Stimulated activated effector memory CD8-positive, alpha-beta T cell treated with anti-CD3 and anti-CD28 coated beads, Interleukin-12 subunit alpha, Interleukin-12 subunit beta, amount 100 ng/mL, for 72 hours (primary cell): Measurements from ENCODE around the gene IL1RN.
A peak's percentile ranks its signal among the peaks of the same experiment; 100 is the strongest.

Source experiments
- ATAC-seq: fragments of 150-1000 bp; cut with Tn5 transposase; 2 replicates; pipeline ENCODE4 v1.10.0; 2021
- DNase-seq, 2 donors: peaks; one replicate each; pipeline ENCODE4 v3.0.0; 2021 to 2022; ENCODE audit warnings: low spot score in 2 of 2
- H3K27ac Mint-ChIP-seq: one replicate; pipeline ENCODE4 v1.8.0; 2022; ENCODE audit warnings: mild to moderate bottlenecking, mixed read lengths
- H3K36me3 Mint-ChIP-seq: one replicate; pipeline ENCODE4 v1.8.0; 2022; ENCODE audit warnings: mild to moderate bottlenecking, mixed read lengths
- H3K4me1 Mint-ChIP-seq: one replicate; pipeline ENCODE4 v1.8.0; 2022; ENCODE audit warnings: mixed read lengths
- H3K4me3 Mint-ChIP-seq: one replicate; pipeline ENCODE4 v1.8.0; 2022; ENCODE audit warnings: mild to moderate bottlenecking, mixed read lengths
- H3K9me3 Mint-ChIP-seq: one replicate; pipeline ENCODE4 v1.8.0; 2022; ENCODE audit warnings: mixed read lengths

The IL1RN gene

DNA sequence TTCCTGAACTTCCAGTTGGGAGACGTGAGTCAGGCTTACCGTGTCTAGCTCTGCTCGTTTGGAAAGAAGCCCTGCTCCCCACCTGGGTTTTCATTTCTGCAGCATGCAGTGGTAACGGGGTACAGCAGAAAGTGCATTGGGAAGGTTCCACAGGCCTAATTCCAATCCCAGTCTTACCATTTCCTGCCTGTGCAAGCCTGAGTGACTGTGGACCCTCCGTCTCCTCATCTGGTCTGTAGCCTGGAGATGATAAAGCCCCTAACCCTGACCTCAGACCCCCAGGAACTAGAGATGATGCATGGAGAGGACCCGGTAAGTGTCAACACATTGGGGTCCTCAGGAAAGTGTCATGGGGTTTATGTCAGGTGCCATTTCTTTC is 40.6 kb downstream of the IL1RN start:
- Mint-ChIP-seq H3K4me3 (peak overlapping the region; percentile 32), H3K27ac (peak overlapping the region; percentile 73), H3K4me1 (peaks cover 70% of the 10 kb centered on the region), H3K36me3 (peaks cover 17% of the 10 kb centered on the region), H3K9me3 (peaks cover 3% of the 10 kb centered on the region)
- DNase-seq (peak in 1 of 2 donors; percentile 46), ATAC-seq (no peak)

DNA sequence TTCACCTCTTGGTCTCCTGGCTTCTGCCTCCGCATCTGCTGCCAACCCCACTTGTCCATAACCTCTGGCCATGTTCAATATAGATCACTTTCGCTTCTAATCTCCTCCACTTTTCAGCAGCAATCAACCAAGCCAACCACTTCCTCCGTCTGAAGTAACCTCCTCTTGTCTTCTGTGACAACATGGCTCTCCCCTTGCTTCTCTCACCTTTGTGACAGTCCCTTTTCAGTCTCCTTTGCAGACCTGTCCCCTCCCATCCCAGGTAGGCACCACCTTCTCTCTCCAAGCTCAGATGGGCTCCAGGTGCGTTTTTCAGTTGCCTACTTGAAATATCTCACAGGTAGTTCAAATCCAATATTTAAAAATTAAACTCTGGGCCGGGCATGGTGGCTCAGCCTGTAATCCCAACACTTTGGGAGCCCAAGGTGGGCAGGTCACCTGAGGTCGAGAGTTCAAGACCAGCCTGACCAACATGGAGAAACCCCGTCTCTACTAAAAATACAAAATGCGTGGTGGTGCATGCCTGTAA is 41.7 kb downstream of the IL1RN start:
- H3K4me1 Mint-ChIP-seq: peaks cover 78% of the 10 kb centered on the region
- ATAC-seq (peak; percentile 31), DNase-seq (no peak)
- peak overlapping the region; percentile 73 for H3K27ac Mint-ChIP-seq
- H3K4me3 Mint-ChIP-seq: peak overlapping the region; percentile 32
- H3K36me3 Mint-ChIP-seq: peaks cover 26% of the 10 kb centered on the region
- H3K9me3 Mint-ChIP-seq: peaks cover 3% of the 10 kb centered on the region

DNA sequence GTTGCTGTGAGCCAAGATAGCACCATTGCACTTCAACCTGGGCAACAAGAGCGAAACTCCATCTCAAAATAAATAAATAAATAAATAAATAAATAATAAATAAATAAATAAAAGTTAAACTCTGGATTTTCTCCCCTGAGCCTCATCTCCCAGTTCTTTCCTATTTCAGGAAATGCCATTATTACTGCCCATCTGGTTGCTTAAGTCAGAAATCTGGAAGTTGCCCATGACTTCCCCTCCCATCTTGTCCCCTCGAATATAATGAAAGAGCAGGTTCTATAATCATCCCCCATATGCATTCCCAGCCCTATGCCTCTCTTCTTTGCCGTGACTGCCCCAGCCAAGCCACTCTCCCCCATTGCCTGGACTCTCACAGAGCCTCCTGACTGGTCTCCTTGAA is 42.2 kb downstream of the IL1RN start:
- H3K9me3 Mint-ChIP-seq: peaks cover 3% of the 10 kb centered on the region
- peak overlapping the region; percentile 32 for H3K4me3 Mint-ChIP-seq
- peak overlapping the region; percentile 73 for H3K27ac Mint-ChIP-seq
- ATAC-seq (no peak), DNase-seq (peak in 1 of 2 donors; percentile 34)
- peaks cover 72% of the 10 kb centered on the region for H3K4me1 Mint-ChIP-seq
- H3K36me3 Mint-ChIP-seq: peaks cover 32% of the 10 kb centered on the region

DNA sequence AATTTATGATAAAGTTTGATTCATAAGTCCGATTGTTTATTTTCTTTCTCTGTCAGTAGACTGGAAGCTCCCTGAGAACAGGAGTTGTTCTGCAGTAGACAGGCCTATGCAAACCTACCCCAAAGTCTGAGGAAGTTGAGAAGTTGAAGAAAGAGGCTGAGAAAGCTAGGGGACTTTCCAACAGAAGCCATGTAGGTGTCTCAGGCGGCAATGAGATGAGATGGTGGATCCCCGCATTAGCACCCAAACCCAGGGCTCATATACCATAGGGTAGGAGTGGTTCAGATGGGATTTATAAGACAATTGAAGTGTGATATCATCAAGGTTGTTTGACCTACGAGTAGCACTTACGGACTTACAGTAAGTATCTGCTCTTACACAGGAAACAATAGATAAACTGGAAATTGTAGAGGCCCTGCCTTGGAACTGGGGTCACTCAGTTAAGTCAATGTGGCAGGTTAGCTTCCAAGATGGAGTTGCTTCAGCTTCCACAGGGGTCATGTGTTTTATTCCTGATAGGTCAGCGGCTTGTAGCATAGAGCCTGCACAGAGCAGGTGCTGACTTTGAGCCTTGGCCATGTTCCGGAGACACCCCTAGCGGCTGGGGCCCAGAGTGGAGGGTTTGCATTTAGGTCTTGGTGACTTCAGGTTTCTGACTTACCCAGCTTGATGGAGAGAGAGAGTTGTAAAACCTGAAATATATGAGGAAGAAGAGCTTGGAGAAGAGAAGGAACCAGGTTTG is 44.1 kb downstream of the IL1RN start:
- Mint-ChIP-seq H3K27ac (peak overlapping the region; percentile 92), H3K4me3 (no peak overlapping the region), H3K9me3 (peaks cover 3% of the 10 kb centered on the region), H3K4me1 (peaks cover 75% of the 10 kb centered on the region), H3K36me3 (peaks cover 51% of the 10 kb centered on the region)
- ATAC-seq: no peak
- DNase-seq: no peak

DNA sequence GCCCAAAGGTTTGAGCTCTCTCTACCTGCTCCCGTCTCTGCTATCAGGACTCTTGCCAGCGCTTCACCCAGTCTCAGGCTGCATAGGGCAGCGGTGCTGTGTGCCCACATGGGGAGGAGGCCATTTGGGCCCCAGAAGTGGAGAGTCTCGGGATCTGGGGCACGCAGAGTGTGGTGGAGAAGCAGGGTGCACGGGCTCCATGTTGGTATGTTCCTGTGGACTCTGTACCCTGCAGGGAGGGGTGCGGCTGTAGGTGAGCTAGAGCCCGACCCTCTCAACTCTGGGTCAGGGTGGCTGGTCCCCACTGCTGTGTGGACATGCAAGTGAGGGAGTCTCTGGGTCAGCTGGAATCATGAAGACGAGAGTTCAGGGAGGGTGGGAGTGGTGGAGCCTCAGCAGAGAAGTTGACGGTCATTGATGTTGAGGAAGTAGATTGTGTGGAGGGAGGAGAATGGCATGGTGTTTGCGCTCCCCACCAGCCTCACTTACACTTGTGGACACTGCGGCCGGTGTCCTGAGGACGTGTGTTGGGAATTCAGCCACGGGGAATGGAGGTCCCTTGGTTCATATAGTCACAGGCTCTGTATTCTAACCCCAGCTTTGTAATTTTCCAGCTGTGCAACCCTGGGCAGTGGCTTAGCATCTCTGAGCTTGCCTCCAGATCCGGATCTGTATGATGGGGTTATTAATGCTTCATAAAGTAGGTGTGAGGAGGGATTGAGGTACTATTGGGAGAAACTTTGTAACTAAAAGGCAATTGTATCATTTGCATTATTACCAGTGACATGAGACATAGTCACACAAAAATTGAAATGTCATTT is 45.5 kb downstream of the IL1RN start:
- H3K9me3 Mint-ChIP-seq: peaks cover 3% of the 10 kb centered on the region
- H3K36me3 Mint-ChIP-seq: peaks cover 64% of the 10 kb centered on the region
- ATAC-seq: no peak
- DNase-seq: no peak
- H3K4me3 Mint-ChIP-seq: peak overlapping the region; percentile 77
- H3K4me1 Mint-ChIP-seq: peaks cover 73% of the 10 kb centered on the region
- H3K27ac Mint-ChIP-seq: peak overlapping the region; percentile 92

DNA sequence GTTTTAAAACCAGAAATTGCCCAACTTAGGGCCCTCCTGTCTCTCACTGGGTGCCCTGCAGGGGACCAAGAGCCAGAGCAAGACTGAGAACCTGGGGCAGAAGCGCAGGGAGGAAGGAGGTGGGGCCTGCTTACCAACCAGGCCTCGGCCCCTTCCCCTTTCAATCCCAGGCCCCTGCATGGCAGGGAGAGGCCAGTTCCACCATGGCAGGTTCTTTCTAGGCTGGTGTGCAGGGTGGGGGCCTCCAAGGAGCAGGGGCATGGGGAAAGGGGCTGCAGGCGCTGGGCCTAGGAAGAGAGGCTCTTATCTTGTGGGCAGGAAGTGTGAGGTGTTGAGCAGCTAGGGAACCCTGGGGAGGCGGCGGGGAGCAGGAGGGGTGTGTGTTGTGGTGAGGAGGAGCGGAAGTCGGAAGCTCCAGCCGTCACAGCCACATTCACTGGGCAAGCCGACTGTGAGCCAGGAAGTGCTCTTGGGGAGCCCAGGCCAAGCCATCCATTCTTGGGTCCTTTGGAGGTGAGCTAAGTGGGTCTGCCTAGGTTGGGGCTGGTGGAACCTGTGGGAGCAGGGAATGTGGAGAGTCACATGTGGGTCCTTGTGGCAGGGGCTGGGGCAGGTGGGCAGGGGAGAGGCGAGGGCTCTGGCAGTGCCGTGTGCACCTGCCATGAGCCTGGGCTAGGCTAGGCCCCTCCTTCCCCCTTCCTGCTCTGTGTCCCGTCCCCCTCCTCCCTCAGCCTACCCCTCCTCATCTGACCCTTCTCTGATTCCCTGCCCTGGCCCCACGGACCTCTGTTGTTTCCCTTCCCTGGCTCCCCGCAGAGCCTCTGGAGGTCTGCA is 46.4 kb downstream of the IL1RN start, which contains the start of gene PSD4:
TSS of gene PSD4 (plus strand) at position 430 of the 834 bp plus-strand sequence. CDS start 8,486 bp downstream, outside the sequence.
- Mint-ChIP-seq H3K4me3 (peak within 1 kb of the TSS; percentile 77), H3K4me1 (peaks cover 73% of the 10 kb centered on the region), H3K9me3 (peaks cover 3% of the 10 kb centered on the region), H3K36me3 (peaks cover 66% of the 10 kb centered on the region), H3K27ac (peak within 1 kb of the TSS; percentile 92)
- ATAC-seq (peak; percentile 88), DNase-seq (peak; percentile 70 to 91)

DNA sequence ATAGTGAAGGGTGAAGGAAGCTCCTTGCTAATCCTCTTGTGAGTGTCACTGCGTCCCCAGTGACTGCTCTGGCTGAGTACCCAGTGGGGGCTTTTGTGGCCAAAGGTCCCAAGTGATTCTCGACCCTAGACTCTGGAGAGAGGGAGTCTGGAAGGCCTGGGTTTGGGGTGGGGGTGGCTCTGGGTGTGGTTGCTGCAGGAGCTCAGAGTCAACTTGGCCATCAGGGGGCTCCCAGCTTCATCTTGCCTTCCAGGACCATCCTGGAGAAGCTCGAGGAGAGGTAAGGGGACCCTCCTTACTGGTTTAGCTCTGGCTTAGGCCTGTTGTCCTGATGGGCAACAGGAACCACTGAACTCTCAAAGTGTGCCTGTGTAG is 47.0 kb downstream of the IL1RN start:
- peaks cover 73% of the 10 kb centered on the region for H3K4me1 Mint-ChIP-seq
- peaks cover 72% of the 10 kb centered on the region for H3K36me3 Mint-ChIP-seq

DNA sequence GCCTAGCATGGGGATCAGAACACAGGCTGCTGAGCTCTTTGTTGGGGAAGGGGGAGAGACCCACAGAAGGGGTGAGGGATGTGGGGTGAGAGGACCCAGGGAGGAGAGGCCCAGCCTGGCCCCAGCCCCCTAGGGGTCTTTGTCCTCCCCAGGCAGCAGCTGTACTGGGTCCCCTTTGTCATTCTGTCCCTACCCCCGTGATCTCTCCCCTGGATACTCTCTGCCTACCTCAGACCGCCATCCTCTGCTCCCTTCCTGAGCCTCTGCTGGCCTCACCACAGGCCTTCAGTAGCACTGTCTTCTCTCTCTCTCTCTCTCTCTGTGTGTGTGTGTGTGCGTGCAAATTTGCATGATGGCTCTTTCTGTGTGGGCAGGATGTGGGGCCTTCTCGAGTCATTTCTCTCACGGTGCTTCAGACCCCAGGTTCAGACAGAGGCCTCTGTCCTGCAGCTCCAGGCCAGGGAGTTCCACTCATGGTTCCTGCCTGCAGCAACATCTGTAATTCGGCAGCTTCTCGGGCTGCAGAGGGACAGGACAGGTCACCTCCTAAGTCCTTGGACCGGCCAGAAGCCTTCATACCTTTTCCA is 47.7 kb downstream of the IL1RN start:
- DNase-seq (peak; percentile 54 to 85), ATAC-seq (peak; percentile 83)
- H3K4me3 Mint-ChIP-seq: peak overlapping the region; percentile 77
- peak overlapping the region; percentile 92 for H3K27ac Mint-ChIP-seq
- H3K9me3 Mint-ChIP-seq: peaks cover 3% of the 10 kb centered on the region
- peaks cover 79% of the 10 kb centered on the region for H3K36me3 Mint-ChIP-seq
- peaks cover 73% of the 10 kb centered on the region for H3K4me1 Mint-ChIP-seq

More for the DNA sequence above, 47.0 kb downstream of the IL1RN start:
- Mint-ChIP-seq H3K9me3 (peaks cover 3% of the 10 kb centered on the region), H3K27ac (peak overlapping the region; percentile 92), H3K4me3 (peak overlapping the region; percentile 77)
- ATAC-seq: no peak
- no peak for DNase-seq

DNA sequence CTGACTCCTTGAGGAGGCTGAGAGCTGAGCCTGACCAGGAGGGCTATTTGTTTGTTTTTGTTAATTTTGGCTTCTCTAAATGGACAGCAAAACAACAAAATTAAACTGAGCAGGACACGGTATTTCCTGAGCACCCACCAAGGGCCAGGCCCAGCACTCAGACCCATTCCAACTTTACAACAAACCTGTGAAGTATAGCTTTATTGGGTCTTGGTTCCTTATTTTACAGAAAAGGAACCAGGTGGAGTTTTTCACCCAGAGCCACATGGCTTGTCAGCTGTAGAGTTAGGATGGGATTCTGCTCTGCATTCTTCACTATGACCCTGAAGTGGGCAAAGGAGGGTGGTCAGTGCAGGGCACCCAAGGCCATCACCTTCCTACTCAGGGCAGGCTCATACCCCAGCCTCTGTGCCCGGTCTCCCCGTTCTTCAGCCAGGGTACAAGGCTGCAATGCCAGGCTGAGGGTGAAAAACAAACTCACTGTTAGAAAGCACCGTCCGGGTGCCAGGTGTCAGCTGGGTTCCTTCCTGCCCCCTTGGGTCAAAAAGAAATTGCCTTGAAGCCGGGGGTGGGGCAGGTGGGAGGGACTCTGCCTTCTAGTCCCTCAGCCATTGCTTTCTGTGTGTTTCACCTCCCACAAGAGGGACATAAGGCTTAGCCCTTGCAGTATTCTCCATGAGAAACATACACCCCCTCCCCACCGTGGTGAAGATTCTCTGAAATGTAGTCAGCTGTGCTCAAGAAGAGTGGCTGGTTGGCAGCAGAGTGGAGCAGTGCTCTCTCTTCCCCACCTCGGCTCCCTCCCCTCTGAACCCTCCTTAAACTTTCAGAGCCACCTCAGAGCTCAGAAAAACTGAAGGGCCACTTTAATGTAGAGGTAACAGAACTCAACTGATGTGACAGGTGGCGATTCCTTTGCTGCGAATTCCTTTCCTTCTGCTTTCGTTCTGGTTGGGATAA is 48.6 kb downstream of the IL1RN start:
- DNase-seq: no peak

DNA sequence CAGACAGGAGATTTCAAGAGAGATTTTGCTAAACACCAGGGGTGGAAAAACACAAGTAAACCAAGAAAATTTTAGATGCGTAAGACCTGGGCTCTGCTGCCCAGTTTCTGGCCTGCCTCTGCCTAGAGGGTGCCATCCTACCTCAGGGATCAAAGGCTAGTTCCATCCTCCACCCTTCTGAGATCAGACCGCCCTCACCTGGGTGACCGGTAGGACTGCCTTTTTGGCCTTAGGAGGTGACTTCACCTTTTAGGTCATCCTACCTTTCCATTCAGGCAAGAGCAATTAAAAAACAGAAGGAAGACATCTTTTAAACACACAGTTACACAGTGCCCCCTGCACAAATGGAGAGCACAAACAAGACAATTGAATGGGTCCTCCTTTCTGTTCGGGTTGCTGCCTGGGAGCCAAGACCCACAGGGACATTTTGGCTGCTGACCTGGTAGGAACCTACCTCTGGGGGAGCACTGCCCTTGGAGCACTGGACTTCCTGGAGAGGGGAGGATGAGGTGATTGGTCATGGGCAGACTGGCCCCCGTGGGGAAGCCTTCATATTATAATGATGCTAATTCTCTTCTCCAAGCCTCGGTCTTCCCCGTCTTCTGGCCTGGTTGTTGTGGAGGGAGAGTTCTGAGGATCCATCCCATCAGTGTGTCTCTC is 49.4 kb downstream of the IL1RN start:
- Mint-ChIP-seq H3K4me1 (peaks cover 79% of the 10 kb centered on the region), H3K9me3 (no peaks in the 10 kb centered on the region), H3K36me3 (peaks cover 91% of the 10 kb centered on the region), H3K27ac (peak overlapping the region; percentile 92), H3K4me3 (peak overlapping the region; percentile 77)
- no peak for DNase-seq
- ATAC-seq: no peak

More for the DNA sequence above, 48.6 kb downstream of the IL1RN start:
- peaks cover 79% of the 10 kb centered on the region for H3K4me1 Mint-ChIP-seq
- H3K36me3 Mint-ChIP-seq: peaks cover 86% of the 10 kb centered on the region
- peak overlapping the region; percentile 77 for H3K4me3 Mint-ChIP-seq
- ATAC-seq: no peak
- peak overlapping the region; percentile 92 for H3K27ac Mint-ChIP-seq
- peaks cover 2% of the 10 kb centered on the region for H3K9me3 Mint-ChIP-seq

DNA sequence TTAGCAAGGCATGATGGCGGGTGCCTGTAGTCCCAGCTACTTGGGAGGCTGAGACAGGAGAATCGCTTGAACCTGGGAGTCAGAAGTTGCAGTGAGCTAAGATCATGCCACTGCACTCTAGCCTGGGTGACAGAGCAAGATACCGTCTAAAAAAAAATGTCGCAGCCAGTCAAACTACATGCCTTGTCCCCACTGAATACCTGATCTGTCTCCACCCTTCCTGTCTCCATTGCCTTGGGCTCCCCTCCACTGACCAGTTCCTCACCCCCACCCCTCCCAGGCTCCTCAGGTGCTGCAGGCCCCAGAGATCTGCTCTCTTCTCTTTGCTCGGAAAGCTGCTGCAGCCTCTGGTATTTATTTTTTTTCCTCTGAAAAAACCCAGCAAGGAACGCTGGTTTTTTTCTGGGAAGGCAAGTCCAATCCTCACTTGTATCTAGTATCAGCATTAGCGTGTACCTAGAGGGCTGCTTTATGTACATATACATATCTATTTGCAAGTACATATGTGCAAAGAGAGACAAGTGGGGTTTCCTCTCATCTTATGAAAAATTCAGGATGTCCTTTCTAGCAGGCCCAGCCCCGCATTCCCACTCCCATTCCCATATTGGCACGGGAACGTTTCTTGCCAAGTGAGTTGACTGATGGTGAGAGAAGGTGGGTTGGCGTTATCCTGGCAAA is 50.8 kb downstream of the IL1RN start:
- peaks cover 100% of the 10 kb centered on the region for H3K36me3 Mint-ChIP-seq
- H3K27ac Mint-ChIP-seq: peak overlapping the region; percentile 92
- DNase-seq (no peak), ATAC-seq (no peak)
- H3K4me1 Mint-ChIP-seq: peaks cover 78% of the 10 kb centered on the region
- peak overlapping the region; percentile 77 for H3K4me3 Mint-ChIP-seq
- no peaks in the 10 kb centered on the region for H3K9me3 Mint-ChIP-seq

DNA sequence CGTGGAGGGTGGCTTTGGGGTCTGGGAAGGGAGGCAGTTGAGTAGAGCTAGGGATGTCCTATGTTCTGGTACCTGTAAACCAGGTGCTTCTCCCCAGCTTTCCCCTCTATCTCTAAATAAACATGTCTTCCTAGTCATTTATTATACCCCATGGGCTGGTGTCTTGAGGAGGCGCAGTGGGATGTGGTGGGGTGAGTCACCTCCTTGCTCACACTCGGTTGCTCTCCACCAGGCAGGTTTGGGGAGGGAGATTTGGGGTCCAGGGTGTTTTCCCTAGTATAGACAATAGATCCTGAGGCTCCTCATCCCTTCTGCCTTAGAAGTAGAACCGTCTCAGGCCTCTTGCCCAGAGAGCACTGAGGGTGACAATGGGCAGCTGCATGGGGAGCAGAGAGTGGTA is 51.5 kb downstream of the IL1RN start:
- Mint-ChIP-seq H3K4me3 (peak overlapping the region; percentile 77), H3K9me3 (no peaks in the 10 kb centered on the region), H3K36me3 (peaks cover 100% of the 10 kb centered on the region), H3K4me1 (peaks cover 78% of the 10 kb centered on the region), H3K27ac (peak overlapping the region; percentile 92)
- DNase-seq (no peak), ATAC-seq (peak; percentile 69)
